Measurements from ENCODE around the gene UPF3A. TPM values are rescaled to one million over a fixed set of nuclear protein-coding genes. Genes with fewer than 3 reads are reported as not detected.

The UPF3A gene
- total RNA-seq, 6 experiments from 2014 or later: 10.6 to 24.3 (median 14.8) TPM

Small RNA genes within 50 kb of the gene (microRNA-seq; reads per million reads assigned to microRNA genes)
- gene MIR4502 (0 to 0.29 reads per million in 2 donors), gene MIR548AR (0 reads per million in 2 donors)

Small RNA genes within 50 kb of the gene (small RNA-seq; reads per million reads assigned to genes)
- gene MIR4502: 0 reads per million in 2 experiments
- gene MIR548AR: 0 to 0.10 reads per million in 2 experiments

Other genes starting within 250 kb of the UPF3A start
- gene RASA3, start 149.0 kb upstream of the UPF3A start, total RNA-seq: 1 to 10 TPM; 3.5 to 7.9 (median 4.6) TPM
- gene CFAP97D2, start 102.3 kb upstream of the UPF3A start, total RNA-seq: not detected
- gene CDC16, start 46.7 kb upstream of the UPF3A start, total RNA-seq: 10 to 100 TPM; 28.4 to 47.6 (median 35.8) TPM
- 10 to 100 TPM; 10.3 to 17.5 (median 11.5) TPM for gene CHAMP1, start 32.9 kb downstream of the UPF3A start, total RNA-seq

Measured in right lobe of liver (tissue), 5 donors.